Activated T-cell treated with anti-CD3 and anti-CD28 coated beads, Interleukin-2, amount 50 U/mL, for 1 hour (primary cell): Measurements from ENCODE around the gene BARHL2.

Experiments used
- DNase-seq: peaks from one replicate; pipeline ENCODE4 v3.0.0-alpha.2; 2020

The BARHL2 gene

GRCh38 chr1:90716552-90717355 is at the start of gene BARHL2:
Gene BARHL2, minus strand, starts transcription at chr1:90717302. Its CDS starts 107 bp downstream, at chr1:90717195.
- no peak for DNase-seq

DNA sequence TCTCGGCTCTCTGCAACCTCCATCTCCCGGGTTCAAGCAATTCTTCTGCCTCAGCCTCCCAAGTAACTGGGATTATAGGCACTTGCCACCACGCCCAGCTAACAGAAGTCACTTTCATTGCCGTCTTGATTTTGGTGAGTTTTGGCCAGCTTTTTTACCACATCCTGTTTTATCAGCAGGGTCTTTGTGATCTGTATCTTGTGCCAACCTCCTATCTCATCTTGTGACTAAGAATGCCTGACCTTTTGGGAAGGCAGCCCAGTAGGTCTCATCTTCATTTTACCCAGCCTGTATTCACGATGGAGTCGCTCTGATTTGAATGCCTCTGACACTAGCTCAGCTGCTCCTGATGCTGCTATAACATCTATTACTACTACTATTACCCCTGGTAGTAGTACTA is 46.8 kb upstream of the BARHL2 start:
- no peak for DNase-seq

- no peak for DNase-seq
Measured at GRCh38 chr1:90763506-90763905, 46.4 kb upstream of the BARHL2 start.

DNA sequence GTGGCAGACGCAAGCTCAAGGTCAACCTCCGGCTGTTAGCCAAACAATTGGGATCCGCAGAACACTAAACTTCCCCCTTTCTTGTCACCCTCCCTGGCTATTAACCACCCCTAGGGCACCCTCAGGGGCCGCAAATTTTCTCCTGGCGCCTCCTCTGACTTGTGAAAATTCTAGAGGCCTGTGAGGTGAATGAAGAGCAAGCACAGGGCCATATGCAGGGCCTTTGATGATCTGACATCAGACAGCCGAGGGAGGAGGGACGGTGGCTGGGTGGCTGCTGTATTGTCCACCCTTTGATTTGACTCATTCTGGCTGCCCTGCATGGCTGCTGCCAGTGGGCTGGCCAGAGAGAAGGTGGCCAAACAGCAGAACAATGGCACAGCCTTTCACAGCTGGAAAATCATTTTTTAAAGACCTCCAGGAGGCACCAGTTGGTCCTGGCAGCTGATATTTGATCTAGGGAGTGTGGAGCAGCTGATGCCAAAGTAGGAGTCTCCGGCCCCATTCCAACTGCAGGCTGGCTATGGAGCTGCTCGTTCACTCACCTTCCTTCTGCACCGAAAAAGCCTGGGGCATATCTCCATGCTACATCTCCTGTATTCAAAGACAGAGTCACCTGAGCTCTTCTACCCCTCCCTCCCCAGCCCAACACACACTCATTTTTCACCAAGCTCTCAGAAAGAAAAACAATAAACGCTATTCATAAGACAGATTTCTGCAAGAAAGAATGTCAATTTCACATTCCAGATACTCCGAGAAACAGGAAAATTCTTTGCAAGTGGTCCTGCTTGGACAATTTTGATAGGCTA is 44.9 kb upstream of the BARHL2 start:
- DNase-seq, result no peak

DNA sequence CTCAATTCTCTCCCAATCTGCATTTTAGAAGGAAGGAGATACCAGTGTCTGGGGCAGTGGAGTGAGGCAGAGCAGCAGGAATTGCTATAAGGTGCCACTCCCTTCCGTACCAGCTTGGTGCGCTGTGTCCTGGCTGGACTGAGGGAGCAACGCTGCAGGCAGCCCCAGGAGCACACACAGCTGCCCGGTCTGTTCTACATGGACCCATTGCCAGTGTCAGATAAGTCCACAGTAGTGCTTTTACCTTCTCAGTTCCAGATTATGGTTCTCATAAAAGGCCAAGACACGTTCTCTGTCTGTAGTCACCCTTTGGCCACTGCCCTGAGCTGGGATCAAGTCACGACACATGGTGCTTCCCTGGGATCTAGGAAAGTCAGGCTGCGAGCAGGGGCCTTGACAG is 44.1 kb upstream of the BARHL2 start:
- DNase-seq, result no peak

GRCh38 chr1:90753556-90753955 is 36.5 kb upstream of the BARHL2 start:
- no peak for DNase-seq

GRCh38 chr1:90748668-90749067 is 31.6 kb upstream of the BARHL2 start:
- no peak for DNase-seq

- DNase-seq, result no peak
Measured at GRCh38 chr1:90746857-90747256, 29.8 kb upstream of the BARHL2 start.

DNA sequence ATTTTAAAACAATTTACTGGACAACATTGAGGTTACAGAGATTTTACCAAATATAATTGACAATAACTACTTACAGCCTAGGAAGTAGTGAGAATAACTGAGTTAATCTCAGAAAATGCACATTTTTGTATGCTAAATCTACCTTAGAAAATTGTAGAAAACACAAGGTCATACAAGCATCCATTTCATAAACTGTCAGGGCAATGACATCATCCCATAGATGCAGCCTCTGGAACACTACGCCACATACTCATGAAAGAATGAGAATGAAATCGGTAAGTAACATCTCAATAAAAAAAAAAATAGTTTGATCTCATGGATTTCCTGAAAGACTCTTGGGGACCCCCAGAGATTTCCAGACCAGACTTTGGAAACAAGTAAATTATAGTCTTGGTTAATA is 28.9 kb upstream of the BARHL2 start:
- no peak for DNase-seq

DNA sequence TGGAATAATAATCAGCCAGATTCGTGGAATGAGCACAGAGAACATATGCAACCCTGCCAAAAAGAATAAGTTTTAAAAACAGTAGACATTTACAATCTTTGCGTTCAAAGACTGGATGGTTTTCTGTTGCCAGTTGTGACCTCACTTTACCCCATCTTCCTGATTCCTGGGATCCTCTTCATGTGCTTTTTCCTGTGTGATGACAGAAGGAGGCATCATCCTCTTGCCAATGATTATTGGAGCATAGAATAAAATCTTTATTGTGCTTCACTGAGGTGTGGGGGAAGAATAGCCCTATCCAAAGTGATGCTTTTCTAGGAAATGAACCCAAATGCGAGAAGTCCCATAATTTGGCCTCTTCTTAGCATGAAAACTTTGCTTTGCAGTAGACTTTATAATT is 15.0 kb upstream of the BARHL2 start:
- DNase-seq, result no peak

DNA sequence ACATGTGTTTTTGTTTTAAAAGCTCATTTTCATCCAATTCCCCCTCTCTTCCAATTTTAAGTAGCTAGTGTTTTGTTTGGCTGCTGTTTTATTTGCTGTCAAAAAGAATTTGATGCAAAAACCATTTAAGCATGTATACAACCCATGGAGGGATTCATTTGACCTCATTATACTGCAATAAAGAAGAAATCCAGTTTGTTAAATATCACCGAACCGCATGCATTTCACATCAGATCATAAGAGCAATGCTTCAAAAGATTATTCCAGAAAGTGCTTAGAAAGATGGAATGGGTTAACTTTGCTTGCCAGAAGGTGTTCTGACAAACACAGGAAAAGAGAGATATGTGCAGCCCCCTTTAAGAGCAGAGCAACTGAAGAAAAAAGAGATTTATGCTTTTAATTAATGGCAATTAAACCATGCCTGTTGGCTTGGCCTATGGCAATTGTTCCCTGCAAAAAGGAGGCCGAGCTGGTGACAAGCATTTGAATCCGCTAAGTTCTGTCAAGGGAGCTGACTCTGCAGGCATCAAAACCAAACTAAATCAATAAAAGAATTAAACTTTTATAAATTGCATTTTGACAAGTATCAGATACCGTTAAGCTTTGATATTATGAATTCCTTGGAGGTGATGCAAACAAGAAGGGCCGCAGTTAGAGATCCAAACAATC is 14.4 kb upstream of the BARHL2 start:
- no peak for DNase-seq

GRCh38 chr1:90730243-90731022 is 13.3 kb upstream of the BARHL2 start:
- no peak for DNase-seq

- DNase-seq, result no peak
Measured at GRCh38 chr1:90729504-90730242, 12.6 kb upstream of the BARHL2 start.

DNA sequence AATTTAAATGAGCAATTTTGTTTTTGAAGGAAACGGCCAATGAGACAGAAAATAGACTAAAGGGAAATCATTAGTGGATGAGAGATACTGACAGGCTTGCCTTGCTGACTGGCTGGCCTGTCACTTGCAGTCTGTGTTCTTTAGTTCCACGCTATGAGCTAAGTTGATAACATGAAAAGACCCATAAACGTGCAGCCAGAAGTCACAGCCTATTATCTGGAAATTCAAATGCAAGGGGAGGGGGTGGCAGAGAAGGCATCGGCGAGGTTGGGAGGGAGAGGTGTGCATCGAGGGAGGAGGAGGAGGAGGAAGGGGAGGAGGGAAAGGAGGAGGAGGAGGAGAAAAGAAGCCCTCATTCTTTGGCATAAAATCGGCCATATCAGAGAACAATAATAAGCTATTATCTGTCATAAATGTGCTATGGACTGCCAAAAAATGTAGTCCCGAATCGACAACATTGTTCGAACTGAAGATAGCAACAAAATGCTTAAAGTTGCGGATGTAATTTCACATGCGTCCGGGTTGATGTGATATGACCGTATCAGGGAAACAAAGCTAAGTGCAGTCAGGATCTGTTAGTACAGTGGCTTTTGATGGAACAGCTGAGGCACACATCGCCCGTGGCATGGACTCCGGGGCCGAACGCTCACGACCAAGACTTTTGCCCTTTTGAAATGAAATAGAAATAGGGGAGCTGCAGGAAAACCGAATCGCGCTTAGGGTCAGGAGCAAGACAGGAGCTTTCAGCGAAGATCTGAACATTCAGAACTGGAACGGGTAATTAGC is 11.6 kb upstream of the BARHL2 start:
- DNase-seq, result no peak

- DNase-seq, result no peak
Measured at GRCh38 chr1:90727917-90728501, 10.9 kb upstream of the BARHL2 start.

- DNase-seq, result no peak
Measured at GRCh38 chr1:90726986-90727480, 9.9 kb upstream of the BARHL2 start.

DNA sequence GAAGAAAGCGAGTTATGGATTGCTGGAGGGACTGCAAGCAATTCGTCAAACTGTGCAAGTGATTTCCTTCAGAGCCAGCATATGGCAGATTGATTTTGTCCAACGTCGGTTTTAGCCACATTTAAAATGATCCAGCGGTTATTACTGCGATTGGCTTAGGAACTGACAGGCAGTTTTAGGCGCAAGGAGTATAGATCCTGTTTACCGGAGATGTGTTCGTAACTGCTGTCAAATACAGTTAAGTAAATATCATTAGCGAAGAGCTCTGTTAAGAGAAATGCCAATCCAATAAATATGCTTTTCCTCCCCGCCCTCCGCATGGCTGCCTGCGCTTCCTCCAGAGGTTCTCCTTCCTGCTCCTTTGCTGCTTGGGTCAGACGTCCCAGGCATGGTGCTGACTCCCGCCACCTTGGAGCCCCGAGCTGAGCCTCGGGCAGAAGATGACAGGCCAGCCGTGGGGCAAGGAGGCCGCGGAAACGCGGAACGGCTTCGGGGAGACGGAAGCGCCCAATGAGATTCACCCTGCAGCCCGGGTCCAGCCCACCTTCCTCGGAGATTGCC is 9.4 kb upstream of the BARHL2 start:
- no peak for DNase-seq

- no peak for DNase-seq
Measured at GRCh38 chr1:90725657-90726424, 8.7 kb upstream of the BARHL2 start.

DNA sequence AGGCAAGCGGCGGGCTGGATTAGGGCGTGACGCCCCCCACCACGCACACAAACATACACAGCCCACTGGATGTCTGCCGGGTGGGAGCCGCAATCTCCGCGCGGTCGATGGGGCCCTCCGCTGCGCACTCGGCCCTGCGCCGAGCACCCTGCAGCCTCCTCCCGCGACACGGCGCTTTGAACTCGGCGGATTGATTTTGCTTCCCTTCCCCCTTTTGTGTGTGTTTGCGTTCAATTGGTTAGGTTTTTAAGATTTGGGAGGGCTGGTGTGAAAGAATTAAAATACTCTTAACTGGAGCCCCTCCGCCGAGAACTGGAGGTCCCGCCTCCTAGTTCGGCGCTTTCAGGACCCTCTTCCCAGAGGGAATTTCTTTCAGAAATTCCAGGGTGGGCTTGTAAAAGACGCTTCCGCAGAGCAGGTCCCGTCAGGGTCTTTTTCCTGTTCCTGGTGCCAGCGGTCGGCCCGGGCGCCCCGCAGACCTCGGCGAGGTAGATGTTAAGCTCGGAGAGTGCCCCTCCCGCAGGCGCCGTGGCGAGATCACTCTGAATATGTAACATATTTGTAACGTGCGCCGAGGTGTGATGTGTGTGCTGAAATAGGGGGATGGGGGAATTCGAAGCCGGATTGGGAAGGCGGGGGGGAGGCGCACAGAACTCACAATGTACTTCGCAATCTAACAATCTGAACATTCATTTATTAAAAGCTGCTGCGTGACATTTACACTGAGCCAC is 8.0 kb upstream of the BARHL2 start:
- DNase-seq, result no peak
